Body of pancreas (tissue), 4 donors: ENCODE measurements around the gene CHPF2. TPM values are rescaled to one million over a fixed set of nuclear protein-coding genes. Genes with fewer than 3 reads are reported as not detected.
A peak's percentile ranks its signal among the peaks of the same experiment; 100 is the strongest.

Source experiments
- ATAC-seq: fragments of 150-250 bp; one replicate; pipeline ENCODE4 v1.9.1; 2016
- DNase-seq, 4 donors: peaks; one replicate each; pipeline ENCODE4 v3.0.0-alpha.2; 2019
- H3K27ac ChIP-seq, 4 donors: fragments of 200-600 bp; sonication (generic); 1 replicate in 3 of 4; 2 replicates in 1 of 4; pipeline versions ENCODE4 v1.5.1 to v1.6.1; 2016 to 2019; ENCODE audit warnings: mild to moderate bottlenecking in 1 of 4, mixed read lengths in 1 of 4, moderate library complexity in 1 of 4
- H3K27me3 ChIP-seq, 2 donors: fragments of 200-600 bp; sonication (generic); one replicate each; pipeline ENCODE4 v1.6.0; 2016; ENCODE audit warnings: mild to moderate bottlenecking in 1 of 2
- H3K36me3 ChIP-seq, 2 donors: fragments of 200-600 bp; sonication (generic); replicated peaks in 1 of 2; 2 replicates each; pipeline ENCODE4 v1.5.1; 2016; ENCODE audit warnings: low read depth in 2 of 2; ENCODE audit not compliant: insufficient read depth in 1 of 2
- H3K4me1 ChIP-seq: fragments of 200-600 bp; sonication (generic); one replicate; pipeline ENCODE4 v1.6.0; 2016
- H3K4me3 ChIP-seq, 2 donors: fragments of 200-600 bp; sonication (generic); 1 replicate in 1 of 2; 2 replicates in 1 of 2; pipeline ENCODE4 v1.5.1; 2016 to 2019
- H3K9me3 ChIP-seq, 3 donors: fragments of 200-600 bp; sonication (generic); 1 replicate in 2 of 3; 2 replicates in 1 of 3; pipeline ENCODE4 v1.5.1; 2016
- CTCF ChIP-seq, 7 experiments: fragments of 450-650 bp in 4 of 7; fragments of 200-600 bp in 3 of 7; sonication (generic) in 3 of 7; IDR thresholded peaks; one replicate each; pipeline ENCODE4 v1.5.1; 2016 to 2019; ENCODE audit warnings: antibody characterized with exemption in 7 of 7
- POLR2A ChIP-seq, 3 donors: fragments of 450-650 bp; IDR thresholded peaks; one replicate each; pipeline ENCODE4 v1.6.1; 2016; ENCODE audit warnings: antibody characterized with exemption in 3 of 3, mild to moderate bottlenecking in 2 of 3
- WGBS, 2 donors: methylation state at CpG; one replicate each; pipeline ENCODE4 v1.1.5; 2017; 5-methylcytosine and 5-hydroxymethylcytosine counted together
- intact Hi-C: fragments of 100-400 bp; cut with DNase I; formaldehyde crosslinking; loops from one replicate; pipeline ENCODE4 v1.15.1; 2023
- total RNA-seq, 2 donors: library from RNA; depleted of rRNA; stranded (reverse); fragments of >200 nt; gene quantifications; one replicate each; pipeline ENCODE4 v1.1.0, GENCODE V29; 2016

The CHPF2 gene
- total RNA-seq, 2 donors from 2014 or later, result 24.4 to 52.1 TPM

GRCh38 chr7:151272877-151273276 lies 40.6 kb downstream of the CHPF2 start:
- no peaks in the 10 kb centered on the region for H3K36me3 ChIP-seq
- peaks cover 28% of the 10 kb centered on the region for H3K4me1 ChIP-seq
- H3K9me3 ChIP-seq, result no peaks in the 10 kb centered on the region
- H3K4me3 ChIP-seq, result no peak overlapping the region
- H3K27ac ChIP-seq, result peak overlapping the region in 3 of 4 donors; percentile 33 to 66 (median 56)
- ATAC-seq, result no peak
- no peaks in the 10 kb centered on the region for H3K27me3 ChIP-seq
- intact Hi-C loops, result no loop called here
- no peak for DNase-seq
- TF ChIP-seq POLR2A (IDR thresholded peaks at IDR 0.05), result no peak
- TF ChIP-seq CTCF (IDR thresholded peaks at IDR 0.05), result no peak
- 79 to 82% methylated on average over 3 to 7 of the region's 7 CpGs for WGBS, 2 donors

GRCh38 chr7:151273651-151274390 lies 41.5 kb downstream of the CHPF2 start:
- Histone ChIP-seq H3K27me3 (no peaks in the 10 kb centered on the region), H3K36me3 (no peaks in the 10 kb centered on the region), H3K4me3 (no peak overlapping the region), H3K27ac (peak overlapping the region in 2 of 4 donors; percentile 1 to 56), H3K4me1 (peaks cover 28% of the 10 kb centered on the region), H3K9me3 (no peaks in the 10 kb centered on the region)
- DNase-seq, result peak in 1 of 4 donors; percentile 23
- ATAC-seq, result no peak
- intact Hi-C loops, result no loop called here
- 50 to 59% methylated on average over 2 to 8 of the region's 9 CpGs for WGBS, 2 donors
- TF ChIP-seq POLR2A (IDR thresholded peaks at IDR 0.05) (no peak), CTCF (IDR thresholded peaks at IDR 0.05) (no peak)

DNA sequence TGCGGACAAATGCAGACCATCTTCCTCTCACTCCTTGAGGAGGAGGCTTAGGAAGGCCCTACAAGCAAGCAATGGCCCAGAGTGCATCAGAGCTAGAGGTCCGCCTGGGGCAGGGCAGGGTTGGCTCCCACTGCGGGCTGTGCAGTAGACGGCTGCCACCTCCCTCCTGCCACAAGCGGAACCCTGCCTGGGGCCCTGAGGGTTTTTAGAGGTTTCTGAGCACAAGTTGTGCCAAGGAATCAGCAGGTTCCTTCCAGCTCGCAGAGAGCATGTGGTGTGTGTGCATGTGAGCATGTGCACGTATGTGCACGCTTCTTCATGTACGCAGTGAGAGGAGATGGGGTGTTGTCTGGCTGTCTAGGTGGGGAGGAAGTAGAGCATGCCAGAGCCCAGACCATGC lies 42.1 kb downstream of the CHPF2 start:
- H3K9me3 ChIP-seq, result no peaks in the 10 kb centered on the region
- intact Hi-C loops, result no loop called here
- WGBS, 2 donors, result 84 to 95% methylated on average over 2 to 9 of the region's 9 CpGs
- ATAC-seq (no peak), DNase-seq (no peak)
- no peak overlapping the region for H3K4me3 ChIP-seq
- no peaks in the 10 kb centered on the region for H3K36me3 ChIP-seq
- peaks cover 28% of the 10 kb centered on the region for H3K4me1 ChIP-seq
- no peak overlapping the region for H3K27ac ChIP-seq
- TF ChIP-seq POLR2A (IDR thresholded peaks at IDR 0.05), result no peak
- TF ChIP-seq CTCF (IDR thresholded peaks at IDR 0.05), result no peak
- no peaks in the 10 kb centered on the region for H3K27me3 ChIP-seq

- Histone ChIP-seq H3K4me1 (peaks cover 28% of the 10 kb centered on the region), H3K27me3 (no peaks in the 10 kb centered on the region), H3K36me3 (no peaks in the 10 kb centered on the region), H3K27ac (peak overlapping the region in 1 of 4 donors; percentile 13), H3K9me3 (no peaks in the 10 kb centered on the region), H3K4me3 (no peak overlapping the region)
- DNase-seq (no peak), ATAC-seq (no peak)
- WGBS, 2 donors, result 68 to 85% methylated on average over 7 to 13 of the region's 17 CpGs
- no peak for TF ChIP-seq CTCF (IDR thresholded peaks at IDR 0.05)
- intact Hi-C loops, result no loop called here
Observed at GRCh38 chr7:151274936-151275812, 42.9 kb downstream of the CHPF2 start.
